Measurements from ENCODE around the gene MYO5B. TPM values are rescaled to one million over a fixed set of nuclear protein-coding genes. Genes with fewer than 3 reads are reported as not detected.

The MYO5B gene
- total and polyA plus RNA-seq, 9 of the 15 experiments (the other 6 are each of a cell fraction or from before 2014, with no cell fraction given), result 0.07 to 0.42 (median 0.28) TPM

- H3K36me3 ChIP-seq (ENCODE audit: control insufficient read depth, insufficient read depth, low read length), result no peaks in the 10 kb centered on the region
- no peak for ATAC-seq
- ChIA-PET POLR2A (no interaction called here), CTCF (ENCODE audit: low intra/inter-chr PET ratio) (no interaction called here)
- no peaks in the 10 kb centered on the region for H3K9me1 ChIP-seq (ENCODE audit: control insufficient read depth, insufficient read depth, low read length)
- H3K27me3 ChIP-seq (ENCODE audit: control insufficient read depth in 2 of 2, insufficient read depth in 2 of 2, low read length in 2 of 2), result no peaks in the 10 kb centered on the region
- FAIRE-seq, result no peak
- BruUV-seq (replicated peaks), result no TSS peak
- no peaks in the 10 kb centered on the region for H3K79me2 ChIP-seq (ENCODE audit: control insufficient read depth, insufficient read depth, low read length)
- no peak overlapping the region for H2AFZ ChIP-seq (ENCODE audit: low read depth, low read length)
- TF ChIP-seq ZNF324 (CRISPR knock-in tag; IDR thresholded peaks at IDR 0.05), result no peak
- TF ChIP-seq KAT8 (IDR thresholded peaks at IDR 0.05; ENCODE audit: low read depth), result no peak
- TF ChIP-seq TRIM24 (IDR thresholded peaks at IDR 0.05), result no peak
- TF ChIP-seq TRIM25 (IDR thresholded peaks at IDR 0.05; ENCODE audit: borderline replicate concordance), result no peak
- TF ChIP-seq GABPB2 (CRISPR knock-in tag; conservative IDR thresholded peaks at IDR 0.05), result no peak
- TF ChIP-seq ZNF589 (CRISPR knock-in tag; IDR thresholded peaks at IDR 0.05; ENCODE audit: low read depth), result no peak
- no peak for TF ChIP-seq ILF3 (IDR thresholded peaks at IDR 0.05; ENCODE audit: borderline replicate concordance)
- no peak for TF ChIP-seq PML (IDR thresholded peaks at IDR 0.05; ENCODE audit: low read length)
- TF ChIP-seq, protein P1, sequence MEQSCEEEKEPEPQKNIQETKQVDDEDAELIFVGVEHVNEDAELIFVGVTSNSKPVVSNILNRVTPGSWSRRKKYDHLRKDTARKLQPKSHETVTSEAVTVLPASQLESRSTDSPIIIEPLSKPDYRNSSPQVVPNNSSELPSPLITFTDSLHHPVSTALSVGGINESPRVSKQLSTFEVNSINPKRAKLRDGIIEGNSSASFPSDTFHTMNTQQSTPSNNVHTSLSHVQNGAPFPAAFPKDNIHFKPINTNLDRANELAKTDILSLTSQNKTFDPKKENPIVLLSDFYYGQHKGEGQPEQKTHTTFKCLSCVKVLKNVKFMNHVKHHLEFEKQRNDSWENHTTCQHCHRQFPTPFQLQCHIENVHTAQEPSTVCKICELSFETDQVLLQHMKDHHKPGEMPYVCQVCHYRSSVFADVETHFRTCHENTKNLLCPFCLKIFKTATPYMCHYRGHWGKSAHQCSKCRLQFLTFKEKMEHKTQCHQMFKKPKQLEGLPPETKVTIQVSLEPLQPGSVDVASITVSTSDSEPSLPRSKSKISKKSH (CRISPR knock-in tag; IDR thresholded peaks at IDR 0.05), result no peak
- no peak for TF ChIP-seq TCF3 (CRISPR knock-in tag; IDR thresholded peaks at IDR 0.05)
- no peak for TF ChIP-seq PCBP1 (IDR thresholded peaks at IDR 0.05; ENCODE audit: low read depth, low read length, poor library complexity, severe bottlenecking)
- no peak for TF ChIP-seq POLR2H (tag; IDR thresholded peaks at IDR 0.05; ENCODE audit: low read depth)
- TF ChIP-seq MCM7 (IDR thresholded peaks at IDR 0.05), result no peak
- no peak for TF ChIP-seq CTBP1 (IDR thresholded peaks at IDR 0.05; ENCODE audit: borderline replicate concordance)
- no peak for TF ChIP-seq SOX6 (IDR thresholded peaks at IDR 0.05)
- TF ChIP-seq YY1 (IDR thresholded peaks at IDR 0.05; ENCODE audit: borderline replicate concordance in 1 of 3, control insufficient read depth in 1 of 3, extremely low read depth in 1 of 3, insufficient read depth in 3 of 3, insufficient read length in 1 of 3, insufficient replicate concordance in 2 of 3, low read depth in 1 of 3, low read length in 2 of 3), result no peak
- TF ChIP-seq, protein P2, sequence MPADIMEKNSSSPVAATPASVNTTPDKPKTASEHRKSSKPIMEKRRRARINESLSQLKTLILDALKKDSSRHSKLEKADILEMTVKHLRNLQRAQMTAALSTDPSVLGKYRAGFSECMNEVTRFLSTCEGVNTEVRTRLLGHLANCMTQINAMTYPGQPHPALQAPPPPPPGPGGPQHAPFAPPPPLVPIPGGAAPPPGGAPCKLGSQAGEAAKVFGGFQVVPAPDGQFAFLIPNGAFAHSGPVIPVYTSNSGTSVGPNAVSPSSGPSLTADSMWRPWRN (IDR thresholded peaks at IDR 0.05; ENCODE audit: low read depth), result no peak
- TF ChIP-seq FOXJ3 (CRISPR knock-in tag; IDR thresholded peaks at IDR 0.05), result no peak
- no peaks in the 10 kb centered on the region for H3K9me3 ChIP-seq (replicated peaks; ENCODE audit: control insufficient read depth, insufficient read depth, low read depth, low read length)
- no peak for DNase-seq (ENCODE audit: extremely low read depth in 1 of 4, low spot score in 3 of 4)
- H3K4me3 ChIP-seq, result no peak overlapping the region
- no peak overlapping the region for H3K4me2 ChIP-seq (ENCODE audit: insufficient read depth, low read length)
- in situ Hi-C loops (cut with MboI), result no loop called here
- H3K9ac ChIP-seq (ENCODE audit: insufficient read depth in 1 of 2, low read depth in 2 of 2, low read length in 2 of 2), result no peak overlapping the region
- H4K20me1 ChIP-seq (replicated peaks; ENCODE audit: control insufficient read depth, insufficient read depth, low read length), result no peaks in the 10 kb centered on the region
- no peaks in the 10 kb centered on the region for H3K4me1 ChIP-seq (replicated peaks in 1 of 2; ENCODE audit: control insufficient read depth in 2 of 2, insufficient read depth in 2 of 2, low read length in 2 of 2)
- intact Hi-C loops (cut with micrococcal nuclease), result no loop called here
- WGBS (ENCODE audit: insufficient coverage, low coverage, missing lambda C conversion rate), result 0% methylated on average over 2 of the region's 6 CpGs
- H3K27ac ChIP-seq (ENCODE audit: extremely low read depth, low read depth, low read length), result no peak overlapping the region
Measured at GRCh38 chr18:50093366-50094064, 101.4 kb downstream of the MYO5B start.
